NCI-H146 (cell line): Measurements from ENCODE around the gene SDR9C7.
"Not testable (repeated sequence)": the region's sequence is repeated elsewhere in the genome, so short reads cannot be mapped to it uniquely, and the experiment has no call there.

ENCODE experiments used
- DNase-seq: peaks from one replicate; lab custom pipeline; 2025; lab: John Stamatoyannopoulos, UW

Gene SDR9C7

GRCh38 chr12:56916296-56916995 lies 17.8 kb downstream of the SDR9C7 start:
- no peak for DNase-seq

GRCh38 chr12:56914724-56915123 lies 19.5 kb downstream of the SDR9C7 start:
- no peak for DNase-seq

DNA sequence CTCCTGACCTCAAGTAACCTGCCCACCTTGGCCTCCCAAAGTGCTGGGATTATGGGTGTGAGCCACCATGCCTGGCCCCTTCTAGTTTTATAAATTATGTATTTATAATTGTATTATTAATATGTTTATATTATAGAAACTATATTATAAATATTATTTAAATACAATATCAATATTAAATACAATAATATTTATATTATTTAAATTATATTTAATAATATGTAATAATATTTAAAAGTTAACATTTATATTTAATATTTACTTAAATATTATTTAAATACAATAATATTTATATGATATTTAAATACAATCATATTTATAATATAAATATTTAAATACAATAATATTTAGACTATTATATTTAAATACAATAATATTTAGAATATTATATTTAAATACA lies 20.0 kb downstream of the SDR9C7 start:
- no peak for DNase-seq

DNA sequence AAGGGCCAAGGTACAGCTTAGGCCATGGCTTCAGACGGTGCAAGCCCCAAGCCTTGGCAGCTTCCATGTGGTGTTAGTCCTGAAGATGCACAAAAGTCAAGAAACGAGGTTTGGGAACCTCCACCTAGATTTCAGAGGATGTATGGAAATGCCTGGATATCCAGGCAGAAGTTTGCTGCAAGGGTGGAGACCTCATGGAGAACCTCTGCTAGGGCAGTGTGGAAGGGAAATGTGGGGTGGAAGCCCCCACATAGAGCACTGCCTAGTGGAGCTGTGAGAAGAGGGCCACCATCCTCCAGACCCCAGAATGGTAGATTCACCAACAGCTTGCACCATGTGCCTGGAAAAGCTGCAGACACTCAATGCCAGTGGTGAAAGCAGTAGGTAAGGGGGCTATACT lies 24.8 kb downstream of the SDR9C7 start:
- DNase-seq, result not testable (repeated sequence)

DNA sequence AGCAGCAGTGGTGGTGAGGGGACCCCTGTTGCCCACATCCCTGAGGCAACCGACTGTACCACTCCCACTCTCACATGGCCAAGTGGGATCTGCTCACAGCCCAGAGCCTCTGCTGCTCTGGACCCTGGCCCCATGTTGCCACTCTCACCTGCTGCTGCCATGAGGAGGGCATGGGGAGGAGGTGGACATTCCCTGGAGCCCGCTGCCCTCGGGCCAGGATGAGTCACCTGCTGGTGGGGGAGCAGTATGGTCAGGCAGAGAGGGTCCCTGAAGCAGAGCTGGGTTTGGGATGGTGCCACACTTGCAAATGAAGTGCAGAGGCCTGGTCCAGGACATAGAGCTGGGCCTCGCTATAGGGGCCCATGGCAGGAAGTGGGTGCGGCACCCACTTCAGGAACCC lies 26.1 kb downstream of the SDR9C7 start:
- no peak for DNase-seq

- DNase-seq, result no peak
These were observed 28.4 kb downstream of the SDR9C7 start for GRCh38 chr12:56905852-56906251.

GRCh38 chr12:56903374-56903773 lies 30.8 kb downstream of the SDR9C7 start:
- DNase-seq, result no peak

DNA sequence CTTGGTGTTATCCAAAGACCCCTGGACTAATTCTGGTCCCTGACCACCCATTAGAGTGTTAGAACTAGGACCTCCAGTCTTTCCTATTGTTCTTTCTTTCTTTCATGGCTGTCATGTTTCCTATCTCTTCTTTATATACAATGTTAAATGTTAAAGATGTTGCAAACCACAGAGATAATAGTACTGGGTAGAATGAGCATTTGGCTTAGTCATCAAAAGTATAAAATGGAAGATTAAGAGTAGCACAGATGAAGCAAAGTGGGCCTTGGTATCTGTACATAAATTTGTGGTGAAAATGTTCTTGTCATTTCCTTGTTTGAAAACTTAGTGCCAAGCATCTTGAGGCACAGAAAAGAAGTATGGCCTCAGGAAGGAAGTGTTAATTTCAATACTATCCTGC lies 32.9 kb downstream of the SDR9C7 start:
- not testable (repeated sequence) for DNase-seq

GRCh38 chr12:56900583-56900982 lies 33.6 kb downstream of the SDR9C7 start:
- no peak for DNase-seq

DNA sequence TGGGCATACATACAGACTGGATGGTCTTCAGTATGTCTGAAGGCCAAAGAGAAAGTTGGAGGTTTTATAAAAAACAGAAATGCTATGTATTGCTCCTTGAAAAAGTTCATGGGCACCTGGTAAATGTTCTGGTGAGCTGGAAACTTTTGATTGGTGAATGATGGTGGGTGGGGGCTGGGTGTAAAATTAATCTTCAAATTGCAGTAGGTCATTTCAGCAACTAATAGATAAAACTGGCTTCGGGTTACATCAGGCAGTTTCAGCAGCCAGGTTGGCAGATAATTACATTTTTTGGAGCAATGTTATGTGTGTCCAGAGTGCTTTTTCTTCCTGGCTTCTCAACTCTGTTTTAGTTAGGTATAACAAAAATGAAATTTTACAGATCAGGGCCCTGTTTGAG lies 35.3 kb downstream of the SDR9C7 start:
- no peak for DNase-seq

DNA sequence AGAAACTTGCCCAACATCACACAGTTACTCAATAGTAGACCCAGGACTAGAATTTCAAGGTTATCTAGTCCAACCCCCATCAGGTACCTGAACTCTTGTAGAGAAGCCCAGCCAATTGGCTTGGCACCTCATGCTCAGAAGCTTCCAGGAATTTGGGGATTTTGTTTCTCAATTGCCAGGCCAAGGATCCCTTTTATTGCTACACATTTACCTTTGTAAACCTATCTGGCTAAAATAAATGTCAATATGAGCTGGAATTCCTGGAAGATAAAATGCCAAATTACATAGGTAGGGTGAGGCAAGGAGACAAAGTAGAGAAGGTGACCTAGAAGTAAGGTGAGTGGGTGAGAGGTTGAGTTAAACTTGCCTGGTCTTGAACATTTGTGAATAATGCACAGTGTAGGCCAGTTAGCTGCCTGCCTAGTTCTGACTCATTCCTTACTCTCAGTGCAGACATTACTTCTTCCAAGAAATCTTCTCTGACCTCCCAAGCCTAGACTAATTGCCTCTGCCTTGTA lies 36.3 kb downstream of the SDR9C7 start:
- no peak for DNase-seq

DNA sequence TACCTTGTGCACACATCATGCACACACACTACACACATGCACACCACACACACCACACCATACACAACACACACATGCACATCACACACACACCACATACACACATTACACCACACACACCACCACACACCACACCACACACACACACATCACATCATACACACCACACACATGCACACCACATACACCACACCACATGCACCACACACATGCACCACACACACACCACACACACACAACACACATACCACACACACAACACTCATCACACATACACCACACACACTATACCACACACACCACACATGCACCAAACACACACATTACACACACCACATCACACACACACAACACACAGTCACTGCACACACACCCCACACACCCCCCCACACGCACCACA lies 38.1 kb downstream of the SDR9C7 start:
- no peak for DNase-seq

DNA sequence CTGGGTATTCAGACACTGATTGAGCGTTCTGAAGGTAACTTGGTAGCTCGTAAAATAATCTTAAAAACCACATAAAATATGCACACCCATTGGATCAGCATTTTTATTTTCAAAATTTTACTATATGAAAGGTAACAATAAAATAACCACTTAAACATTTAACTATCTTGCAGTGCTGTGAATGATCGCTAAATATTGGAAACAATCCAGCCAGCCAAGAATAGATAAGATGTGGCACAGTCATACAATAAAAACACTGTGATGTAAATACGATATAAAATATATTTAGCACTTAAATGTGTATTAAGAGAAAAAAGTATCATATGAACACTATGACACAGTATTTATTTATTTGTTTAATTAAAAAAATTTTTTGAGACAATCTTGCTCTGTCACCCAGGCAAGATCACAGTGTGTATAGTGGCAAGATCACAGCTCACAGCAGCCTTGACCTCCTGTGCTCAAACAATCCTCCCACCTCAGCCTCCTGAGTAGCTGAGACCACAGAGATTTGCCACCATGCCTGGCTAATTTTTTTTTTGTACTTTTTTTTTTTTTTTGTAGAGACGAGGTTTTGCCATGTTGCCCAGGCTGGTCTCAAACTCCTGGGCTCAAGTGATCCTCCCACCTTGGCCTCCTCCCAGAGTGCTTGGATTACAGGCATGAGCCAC lies 39.4 kb downstream of the SDR9C7 start:
- no peak for DNase-seq

DNA sequence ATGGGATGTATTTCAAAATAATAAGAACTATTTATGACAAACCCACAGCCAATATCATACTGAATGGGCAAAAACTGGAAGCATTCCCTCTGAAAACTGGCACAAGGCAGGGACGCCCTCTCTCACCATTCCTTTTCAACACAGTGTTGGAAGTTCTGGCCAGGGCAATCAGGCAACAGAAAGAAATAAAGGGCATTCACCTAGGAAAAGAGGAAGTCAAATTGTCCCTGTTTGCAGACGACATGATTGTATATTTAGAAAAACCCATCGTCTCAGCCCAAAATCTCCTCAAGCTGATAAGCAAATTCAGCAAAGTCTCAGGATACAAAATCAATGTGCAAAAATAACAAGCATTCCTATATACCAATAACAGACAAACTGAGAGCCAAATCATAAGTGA lies 42.3 kb downstream of the SDR9C7 start:
- not testable (repeated sequence) for DNase-seq

GRCh38 chr12:56886319-56886718 lies 47.9 kb downstream of the SDR9C7 start:
- no peak for DNase-seq

DNA sequence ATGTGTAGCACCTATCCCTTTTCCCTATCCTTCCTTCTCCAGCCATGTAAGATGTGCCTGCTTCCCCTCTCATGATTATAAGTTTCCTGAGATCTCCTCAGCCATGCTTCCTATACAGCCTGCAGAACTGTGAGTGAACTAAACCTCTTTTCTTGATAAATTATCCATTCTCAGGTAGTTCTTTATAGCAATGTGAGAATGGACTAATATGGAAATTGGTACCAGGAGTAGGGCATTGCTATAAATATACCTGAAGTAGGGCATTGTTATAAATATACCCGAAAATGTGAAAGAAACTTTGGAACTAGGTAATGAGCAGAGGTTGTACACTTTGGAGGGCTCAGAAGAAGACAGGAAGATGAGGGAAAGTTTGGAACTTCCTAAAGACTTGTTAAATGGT lies 48.9 kb downstream of the SDR9C7 start:
- DNase-seq, result no peak

GRCh38 chr12:56884421-56884820 lies 49.8 kb downstream of the SDR9C7 start:
- no peak for DNase-seq

- DNase-seq, result not testable (repeated sequence)
These were observed 51.8 kb downstream of the SDR9C7 start for GRCh38 chr12:56882407-56882806.

GRCh38 chr12:56880125-56880992 lies 53.8 kb downstream of the SDR9C7 start:
- DNase-seq, result no peak

DNA sequence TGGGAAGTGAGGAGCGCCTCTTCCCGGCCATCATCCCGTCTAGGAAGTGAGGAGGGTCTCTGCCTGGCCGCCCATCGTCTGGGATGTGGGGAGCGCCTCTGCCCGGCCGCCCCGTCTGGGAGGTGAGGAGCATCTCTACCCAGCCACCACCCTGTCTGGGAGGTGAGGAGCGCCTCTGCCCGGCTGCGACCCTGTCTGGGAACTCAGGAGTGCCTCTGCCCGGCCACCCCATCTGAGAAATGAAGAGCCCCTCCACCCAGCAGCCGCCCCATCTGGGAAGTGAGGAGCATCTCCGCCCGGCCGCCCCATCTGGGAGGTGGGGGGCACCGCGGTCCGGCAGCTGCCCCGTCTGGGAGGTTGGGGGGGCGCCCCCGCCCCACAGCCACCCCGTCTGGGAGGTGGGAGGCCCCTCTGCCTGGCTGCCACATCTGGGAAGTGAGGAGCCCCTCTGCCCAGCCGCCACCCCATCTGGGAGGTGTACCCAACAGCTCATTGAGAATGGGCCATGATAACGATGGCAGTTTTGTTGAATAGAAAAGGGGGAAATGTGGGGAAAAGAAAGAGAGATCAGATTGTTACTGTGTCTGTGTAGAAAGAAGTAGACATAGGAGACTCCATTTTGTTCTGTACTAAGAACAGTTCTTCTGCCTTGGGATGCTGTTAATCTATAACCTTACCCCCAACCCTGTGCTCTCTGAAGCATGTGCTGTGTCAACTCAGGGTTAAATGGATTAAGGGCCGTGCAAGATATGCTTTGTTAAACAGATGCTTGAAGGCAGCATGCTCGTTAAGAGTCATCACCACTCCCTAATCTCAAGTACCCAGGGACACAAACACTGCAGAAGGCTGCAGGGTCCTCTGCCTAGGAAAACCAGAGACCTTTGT lies 54.7 kb downstream of the SDR9C7 start:
- DNase-seq, result not testable (repeated sequence)

DNA sequence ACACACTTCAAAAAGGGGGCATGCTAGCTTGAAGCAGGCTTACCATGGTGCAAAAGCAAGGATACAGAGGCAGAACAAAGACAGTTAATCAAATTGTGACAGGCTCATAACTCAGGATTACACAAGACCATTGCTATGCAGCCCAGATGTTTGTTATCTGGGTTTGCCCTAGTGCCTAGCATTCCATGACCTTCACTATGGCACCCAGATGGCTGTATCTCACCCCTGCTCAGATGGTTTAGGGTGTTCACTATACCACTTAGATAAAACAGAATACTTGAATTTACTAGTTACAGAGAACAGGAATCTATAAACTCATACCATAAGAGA lies 56.2 kb downstream of the SDR9C7 start:
- DNase-seq, result no peak
